Keratinocyte (primary cell): Measurements from ENCODE around the gene NAALADL2.

Source experiments
- CTCF ChIP-seq, 3 experiments: IDR thresholded peaks in 1 of 3; conservative IDR thresholded peaks in 1 of 3; optimal IDR thresholded peaks in 1 of 3; 2 replicates in 2 of 3; 3 replicates in 1 of 3; pipeline versions ENCODE3 to v1.5.1; 2011; ENCODE audit warnings: low read length in 3 of 3, mild to moderate bottlenecking in 3 of 3, moderate library complexity in 2 of 3, control low read depth in 1 of 3, inconsistent platforms in 1 of 3; ENCODE audit not compliant: insufficient read depth in 2 of 3; ENCODE audit errors: extremely low read depth in 1 of 3
- EZH2 ChIP-seq: IDR thresholded peaks from one replicate; pipeline ENCODE4 v1.6.1; 2012; ENCODE audit warnings: inconsistent platforms, mild to moderate bottlenecking, low read length, moderate library complexity

GRCh38 chr3:175392653-175393052 is 533.5 kb downstream of the NAALADL2 start:
- TF ChIP-seq CTCF (optimal IDR thresholded peaks at IDR 0.05 in 1 of 3, IDR thresholded peaks at IDR 0.05 in 1 of 3, conservative IDR thresholded peaks at IDR 0.05 in 1 of 3; ENCODE audit: extremely low read depth in 1 of 3, insufficient read depth in 2 of 3, low read length in 3 of 3) (no peak), EZH2 (no peak)
